HCT116 (cell line): ENCODE measurements around the gene TRIP10. TPM values are rescaled to one million over a fixed set of nuclear protein-coding genes. Genes with fewer than 3 reads are reported as not detected.

Experiments
- ATAC-seq: fragments of 200-7000 bp; cut with Tn5 transposase; 2 replicates; pipeline ENCODE4 v1.9.1; 2020; ENCODE audit warnings: mild to moderate bottlenecking, moderate library complexity
- BruUV-seq: library from RNA; stranded (reverse); fragments of 400-500 nt; replicated peaks from 2 replicates; lab custom pipeline; 2021; lab: Mats Ljungman, UMichigan
- CTCF ChIA-PET: fragments of 300-600 bp; sonication (Branson Sonifier 250); formaldehyde crosslinking; loops from one replicate; lab custom pipeline; 2021; ENCODE audit warnings: antibody characterized with exemption; lab: Charles Lee
- POLR2A ChIA-PET: fragments of 300-600, 350-600 bp; sonication (Branson Sonifier 250); formaldehyde crosslinking; loops from one replicate; lab custom pipeline; 2021; ENCODE audit warnings: antibody characterized with exemption; lab: Charles Lee
- RAD21 ChIA-PET, 2 experiments: fragments of 300-600 bp; sonication (Branson Sonifier 250); formaldehyde crosslinking; loops; one replicate each; lab custom pipeline; 2023; ENCODE audit warnings: low total read pairs in 2 of 2; ENCODE audit not compliant: uncharacterized antibody in 2 of 2, unreplicated experiment in 2 of 2, low non-redundant PET in 1 of 2; lab: Charles Lee
- DNase-seq: peaks from one replicate; pipeline ENCODE4 v3.0.0-alpha.2; 2010; ENCODE audit warnings: low read depth, low spot score
- H2AFZ ChIP-seq: fragments of 200-600 bp; shearing (Covaris generic), sonication (generic); 2 replicates; pipeline ENCODE4 v1.6.1; 2017; ENCODE audit warnings: low read depth, mixed run types, mixed read lengths, antibody characterized with exemption, low read length; ENCODE audit not compliant: poor library complexity, severe bottlenecking
- H3K27ac ChIP-seq: 2 replicates; pipeline ENCODE4 v1.5.1; 2012; ENCODE audit warnings: low read depth, low read length
- H3K27me3 ChIP-seq: fragments of 200-600 bp; sonication (generic); 2 replicates; pipeline ENCODE4 v1.6.1; 2016; ENCODE audit warnings: mixed run types, low read length, mixed read lengths; ENCODE audit not compliant: insufficient read depth
- H3K36me3 ChIP-seq, 2 experiments: fragments of 200-500 bp in 1 of 2; fragments of 200-600 bp in 1 of 2; sonication (Bioruptor generic) in 1 of 2; sonication (generic) in 1 of 2; 2 replicates each; pipeline versions ENCODE4 v1.5.1 to v1.6.1; 2014 to 2016; ENCODE audit warnings: low read length in 2 of 2, inconsistent platforms in 1 of 2, mixed read lengths in 1 of 2, mixed run types in 1 of 2; ENCODE audit not compliant: insufficient read depth in 2 of 2, control insufficient read depth in 1 of 2
- H3K4me1 ChIP-seq, 2 experiments: fragments of 200-600 bp in 1 of 2; sonication (generic) in 1 of 2; 2 replicates each; pipeline versions ENCODE4 v1.5.1 to v1.6.1; 2012 to 2017; ENCODE audit warnings: low read length in 2 of 2, inconsistent platforms in 1 of 2, mild to moderate bottlenecking in 1 of 2, mixed read lengths in 1 of 2, mixed run types in 1 of 2, moderate library complexity in 1 of 2; ENCODE audit not compliant: insufficient read depth in 2 of 2, control insufficient read depth in 1 of 2
- H3K4me2 ChIP-seq: fragments of 200-600 bp; sonication (generic); 2 replicates; pipeline ENCODE4 v1.6.1; 2017; ENCODE audit warnings: mixed run types, low read length, mixed read lengths
- H3K4me3 ChIP-seq, 2 experiments: fragments of 200-600 bp in 1 of 2; sonication (generic) in 1 of 2; replicated peaks in 1 of 2; 2 replicates each; pipeline ENCODE4 v1.5.1; 2011 to 2016; ENCODE audit warnings: low read length in 2 of 2, control low read depth in 1 of 2, low read depth in 1 of 2, mild to moderate bottlenecking in 1 of 2, mixed read lengths in 1 of 2, mixed run types in 1 of 2
- H3K79me2 ChIP-seq: fragments of 200-600 bp; sonication (generic); 2 replicates; pipeline ENCODE4 v1.6.1; 2017; ENCODE audit warnings: mild to moderate bottlenecking, mixed run types, low read length, moderate library complexity, mixed read lengths; ENCODE audit not compliant: insufficient read depth
- H3K9ac ChIP-seq: fragments of 200-600 bp; sonication (generic); 2 replicates; pipeline ENCODE4 v1.6.1; 2016; ENCODE audit warnings: low read length, mixed read lengths
- H3K9me2 ChIP-seq: fragments of 200-600 bp; sonication (generic), shearing (Covaris generic); 2 replicates; pipeline ENCODE4 v1.6.1; 2017; ENCODE audit warnings: mixed run types, mild to moderate bottlenecking, moderate library complexity; ENCODE audit not compliant: insufficient read depth
- H3K9me3 ChIP-seq, 2 experiments: fragments of 200-500 bp in 1 of 2; fragments of 200-600 bp in 1 of 2; sonication (Bioruptor generic) in 1 of 2; sonication (generic) in 1 of 2; 2 replicates each; pipeline ENCODE4 v1.6.1; 2014 to 2017; ENCODE audit warnings: low read length in 2 of 2, mixed read lengths in 2 of 2, inconsistent platforms in 1 of 2, low read depth in 1 of 2, mild to moderate bottlenecking in 1 of 2, mixed run types in 1 of 2, moderate library complexity in 1 of 2; ENCODE audit not compliant: control insufficient read depth in 1 of 2, insufficient read depth in 1 of 2
- H4K20me1 ChIP-seq: fragments of 200-600 bp; sonication (generic), shearing (Covaris generic); 2 replicates; pipeline ENCODE4 v1.6.1; 2017; ENCODE audit warnings: mixed run types, mild to moderate bottlenecking, moderate library complexity; ENCODE audit not compliant: insufficient read depth
- CBX3 ChIP-seq: IDR thresholded peaks from 2 replicates; pipeline ENCODE4 v1.6.1; 2012; ENCODE audit warnings: low read depth
- EGR1 ChIP-seq: IDR thresholded peaks from 2 replicates; pipeline ENCODE4 v1.6.1; 2012; ENCODE audit warnings: low read depth
- EZH2 ChIP-seq: fragments of 200-600 bp; sonication (generic); IDR thresholded peaks from 2 replicates; pipeline ENCODE4 v1.6.1; 2017; ENCODE audit warnings: antibody characterized with exemption, mixed run types
- EZH2phosphoT487 ChIP-seq: fragments of 200-600 bp; IDR thresholded peaks from 2 replicates; pipeline ENCODE4 v1.6.1; 2018; ENCODE audit warnings: antibody characterized with exemption, borderline replicate concordance
- FOSL1 ChIP-seq: IDR thresholded peaks from 2 replicates; pipeline ENCODE4 v1.6.1; 2012; ENCODE audit warnings: low read depth
- JUND ChIP-seq: IDR thresholded peaks from 2 replicates; pipeline ENCODE4 v1.6.1; 2012
- POLR2AphosphoS5 ChIP-seq: IDR thresholded peaks from 2 replicates; pipeline ENCODE4 v1.6.1; 2011; ENCODE audit warnings: mild to moderate bottlenecking, low read depth, low read length, moderate library complexity
- RAD21 ChIP-seq: IDR thresholded peaks from 2 replicates; pipeline ENCODE4 v1.6.1; 2012; ENCODE audit warnings: low read depth, mild to moderate bottlenecking
- SIN3A ChIP-seq: IDR thresholded peaks from 2 replicates; pipeline ENCODE4 v1.6.1; 2012; ENCODE audit warnings: low read depth
- SP1 ChIP-seq: IDR thresholded peaks from 2 replicates; pipeline ENCODE4 v1.6.1; 2012; ENCODE audit warnings: low read depth
- SRF ChIP-seq: IDR thresholded peaks from 2 replicates; pipeline ENCODE4 v1.6.1; 2012; ENCODE audit warnings: low read depth
- TCF7L2 ChIP-seq: IDR thresholded peaks from 2 replicates; pipeline ENCODE4 v1.7.0; 2011; ENCODE audit warnings: borderline replicate concordance, inconsistent platforms; ENCODE audit not compliant: insufficient read depth, insufficient read length; ENCODE audit errors: extremely low read depth
- YY1 ChIP-seq: IDR thresholded peaks from 2 replicates; pipeline ENCODE4 v1.6.1; 2011; ENCODE audit warnings: low read length, low read depth, moderate library complexity, mild to moderate bottlenecking; ENCODE audit not compliant: insufficient replicate concordance; ENCODE audit errors: extremely low read depth
- ZFX ChIP-seq: fragments of 450-650 bp; IDR thresholded peaks from 2 replicates; pipeline ENCODE4 v1.6.1; 2017
- intact Hi-C: fragments of 100-400 bp; cut with micrococcal nuclease; formaldehyde crosslinking; loops from 2 replicates; pipeline ENCODE4 v1.10.0; 2022
- total RNA-seq: library from RNA; stranded (reverse); gene quantifications from one replicate; pipeline ENCODE4 v1.2.1, GENCODE V29; 2021; ENCODE audit not compliant: unreplicated experiment
- TF ChIP-seq, protein P1 (sequence below): IDR thresholded peaks from 2 replicates; pipeline ENCODE4 v1.6.1; 2012
- TF ChIP-seq, protein P2 (sequence below), 3 experiments: fragments of 200-600 bp in 1 of 3; sonication (generic) in 1 of 3; IDR thresholded peaks in 2 of 3; conservative IDR thresholded peaks in 1 of 3; 2 replicates each; pipeline ENCODE4 v1.5.1; 2012 to 2017; ENCODE audit warnings: low read depth in 2 of 3, low read length in 2 of 3, antibody characterized with exemption in 1 of 3, borderline replicate concordance in 1 of 3, control low read depth in 1 of 3, mild to moderate bottlenecking in 1 of 3, mixed read lengths in 1 of 3, mixed run types in 1 of 3, moderate library complexity in 1 of 3; ENCODE audit not compliant: insufficient read depth in 1 of 3

TRIP10 gene
- total RNA-seq, 1 experiment from 2014 or later, result 111 TPM

DNA sequence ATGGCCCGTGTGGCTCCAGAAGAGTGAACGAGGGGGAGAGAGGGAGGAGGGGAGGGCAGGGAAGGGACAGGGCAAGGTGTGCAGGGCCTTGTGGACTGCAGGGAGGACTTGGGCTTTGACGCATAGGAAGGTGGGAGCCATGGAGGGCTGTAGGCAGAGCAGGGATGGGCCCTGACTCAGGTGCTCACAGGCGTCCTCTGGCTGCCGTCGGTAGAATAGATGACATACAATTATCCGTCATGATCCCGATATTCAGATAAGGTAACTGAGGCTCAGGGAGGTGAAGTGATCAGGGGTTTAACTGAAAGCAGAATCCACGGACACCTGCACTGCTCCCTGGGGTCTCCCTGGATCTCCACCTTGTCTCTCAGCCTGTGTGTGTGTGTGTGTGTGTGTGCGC lies 22.4 kb upstream of the TRIP10 start:
- Histone ChIP-seq H3K9me2 (no peaks in the 10 kb centered on the region), H4K20me1 (no peaks in the 10 kb centered on the region), H3K27ac (no peak overlapping the region), H3K36me3 (no peaks in the 10 kb centered on the region), H3K4me3 (no peak overlapping the region), H3K9me3 (no peaks in the 10 kb centered on the region), H3K4me1 (peaks cover 2 to 17% of the 10 kb centered on the region in 2 experiments; a peak in 2 of 4 replicates), H2AFZ (no peak overlapping the region), H3K9ac (no peak overlapping the region), H3K79me2 (no peaks in the 10 kb centered on the region), H3K4me2 (no peak overlapping the region)
- no TSS peak for BruUV-seq
- ChIA-PET POLR2A (no interaction called here), CTCF (no interaction called here), RAD21 (no interaction called here)
- no peak for DNase-seq
- intact Hi-C loops, result no loop called here
- ATAC-seq, result no peak
- TF ChIP-seq, protein P1, sequence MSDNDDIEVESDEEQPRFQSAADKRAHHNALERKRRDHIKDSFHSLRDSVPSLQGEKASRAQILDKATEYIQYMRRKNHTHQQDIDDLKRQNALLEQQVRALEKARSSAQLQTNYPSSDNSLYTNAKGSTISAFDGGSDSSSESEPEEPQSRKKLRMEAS, result no peak; the same call in 1 of the 2 replicates
- TF ChIP-seq, protein P2, sequence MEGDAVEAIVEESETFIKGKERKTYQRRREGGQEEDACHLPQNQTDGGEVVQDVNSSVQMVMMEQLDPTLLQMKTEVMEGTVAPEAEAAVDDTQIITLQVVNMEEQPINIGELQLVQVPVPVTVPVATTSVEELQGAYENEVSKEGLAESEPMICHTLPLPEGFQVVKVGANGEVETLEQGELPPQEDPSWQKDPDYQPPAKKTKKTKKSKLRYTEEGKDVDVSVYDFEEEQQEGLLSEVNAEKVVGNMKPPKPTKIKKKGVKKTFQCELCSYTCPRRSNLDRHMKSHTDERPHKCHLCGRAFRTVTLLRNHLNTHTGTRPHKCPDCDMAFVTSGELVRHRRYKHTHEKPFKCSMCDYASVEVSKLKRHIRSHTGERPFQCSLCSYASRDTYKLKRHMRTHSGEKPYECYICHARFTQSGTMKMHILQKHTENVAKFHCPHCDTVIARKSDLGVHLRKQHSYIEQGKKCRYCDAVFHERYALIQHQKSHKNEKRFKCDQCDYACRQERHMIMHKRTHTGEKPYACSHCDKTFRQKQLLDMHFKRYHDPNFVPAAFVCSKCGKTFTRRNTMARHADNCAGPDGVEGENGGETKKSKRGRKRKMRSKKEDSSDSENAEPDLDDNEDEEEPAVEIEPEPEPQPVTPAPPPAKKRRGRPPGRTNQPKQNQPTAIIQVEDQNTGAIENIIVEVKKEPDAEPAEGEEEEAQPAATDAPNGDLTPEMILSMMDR (IDR thresholded peaks at IDR 0.05 in 2 of 3, conservative IDR thresholded peaks at IDR 0.05 in 1 of 3; ENCODE audit: borderline replicate concordance in 1 of 3, insufficient read depth in 1 of 3, low read depth in 2 of 3, low read length in 2 of 3), result peak in 2 of 3 experiments; percentile 58 to 62; a peak in 5 of 6 replicates
- TF ChIP-seq, all 23 proteins: peak for 1
- no peaks in the 10 kb centered on the region for H3K27me3 ChIP-seq

DNA sequence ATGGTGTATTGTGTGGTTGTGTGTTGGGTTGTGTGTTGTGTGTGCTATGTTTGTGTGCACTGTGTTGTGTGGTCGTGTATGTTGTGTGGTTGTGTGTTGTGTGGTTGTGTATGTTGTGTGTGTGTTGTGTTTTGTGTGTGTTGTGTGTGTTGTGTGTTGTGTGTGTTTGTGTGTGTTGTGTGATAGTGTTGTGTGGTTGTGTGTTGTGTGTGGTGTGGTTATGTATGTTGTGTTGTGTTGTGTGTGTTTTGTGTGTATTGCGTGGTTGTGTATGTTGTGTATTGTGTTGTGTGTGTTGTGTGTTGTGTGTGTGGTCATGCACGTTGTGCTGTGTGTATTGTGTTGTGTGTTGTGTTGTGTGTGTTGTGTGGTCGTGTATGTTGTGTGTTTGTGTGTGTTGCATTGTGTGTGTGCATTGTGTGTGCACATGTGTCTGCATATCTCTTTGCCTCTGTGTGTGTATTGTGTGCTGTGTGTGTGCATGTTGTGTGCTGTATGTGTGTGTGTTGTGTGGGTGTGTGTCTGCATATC lies 22.0 kb upstream of the TRIP10 start:
- no peak overlapping the region for H3K27ac ChIP-seq
- RAD21 ChIA-PET, result no interaction called here
- POLR2A ChIA-PET, result no interaction called here
- no peaks in the 10 kb centered on the region for H3K27me3 ChIP-seq
- peaks cover 5 to 20% of the 10 kb centered on the region in 2 experiments; a peak in 3 of 4 replicates for H3K4me1 ChIP-seq
- no peak overlapping the region for H2AFZ ChIP-seq
- no TSS peak for BruUV-seq
- CTCF ChIA-PET, result no interaction called here
- H4K20me1 ChIP-seq, result no peaks in the 10 kb centered on the region
- no peaks in the 10 kb centered on the region for H3K36me3 ChIP-seq
- H3K9me2 ChIP-seq, result no peaks in the 10 kb centered on the region
- H3K79me2 ChIP-seq, result no peaks in the 10 kb centered on the region
- H3K9me3 ChIP-seq, result no peaks in the 10 kb centered on the region
- intact Hi-C loops, result no loop called here
- DNase-seq, result peak; percentile 43
- H3K4me3 ChIP-seq, result no peak overlapping the region
- no peak overlapping the region for H3K4me2 ChIP-seq
- H3K9ac ChIP-seq, result no peak overlapping the region
- ATAC-seq, result no peak
- TF ChIP-seq POLR2AphosphoS5 (no peak), ZFX (no peak), SP1 (no peak), TCF7L2 (no peak), EZH2phosphoT487 (no peak), JUND (no peak), SRF (no peak), YY1 (no peak), EZH2 (no peak), CBX3 (no peak), RAD21 (no peak), EGR1 (no peak), FOSL1 (no peak), SIN3A (no peak)
- TF ChIP-seq, protein P1, result no peak
